COLO668 (cell line): ENCODE measurements around the gene GAS2L2.
"Not testable (repeated sequence)": the region's sequence is repeated elsewhere in the genome, so short reads cannot be mapped to it uniquely, and the experiment has no call there.

Source experiments
- DNase-seq: peaks from one replicate; lab custom pipeline; 2025; ENCODE audit not compliant: unreplicated experiment; lab: John Stamatoyannopoulos, UW

Gene GAS2L2

GRCh38 chr17:35773679-35774425, 20.8 kb upstream of the GAS2L2 start:
- DNase-seq = no peak

DNA sequence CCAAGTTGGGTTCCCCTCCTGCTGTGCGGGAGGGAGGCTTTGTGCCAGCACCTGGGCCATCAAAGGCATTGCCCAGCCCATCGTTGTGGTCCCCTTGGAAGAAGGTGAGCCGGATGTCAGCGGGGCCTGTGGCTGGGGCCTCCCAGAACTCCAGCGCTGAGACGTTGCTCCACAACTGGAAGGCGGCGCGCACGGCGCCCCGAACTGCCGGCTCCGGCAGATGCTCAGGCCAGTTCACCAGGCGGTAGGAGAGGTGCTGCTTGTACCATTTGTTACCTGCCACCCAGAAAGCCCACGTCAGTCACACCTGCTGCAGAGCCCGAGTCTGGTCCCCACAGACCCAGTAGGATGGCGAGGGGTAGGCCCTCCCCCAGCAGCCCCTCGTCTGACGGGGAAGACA, 20.1 kb upstream of the GAS2L2 start:
- no peak for DNase-seq

GRCh38 chr17:35769895-35770486, 17.0 kb upstream of the GAS2L2 start:
- DNase-seq = no peak

DNA sequence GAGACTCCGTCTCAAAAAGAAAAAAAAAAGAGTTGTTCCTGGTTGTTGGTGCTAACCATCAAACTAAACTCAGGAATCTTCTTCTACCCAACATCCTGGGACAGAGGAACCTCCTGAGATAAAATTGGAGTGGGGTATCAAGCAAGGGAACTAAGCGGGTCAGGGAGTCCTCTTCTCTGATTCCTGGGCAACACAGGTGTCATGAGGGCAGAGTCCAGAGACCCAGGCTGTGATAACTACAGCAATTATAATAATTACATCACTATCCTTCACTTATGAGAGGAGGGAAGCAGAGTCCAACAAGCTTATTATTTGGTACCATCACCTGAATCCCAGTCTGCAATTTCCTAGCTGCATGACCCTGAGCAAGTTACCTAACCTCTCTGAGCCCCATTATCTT, 15.8 kb upstream of the GAS2L2 start:
- DNase-seq = no peak

DNA sequence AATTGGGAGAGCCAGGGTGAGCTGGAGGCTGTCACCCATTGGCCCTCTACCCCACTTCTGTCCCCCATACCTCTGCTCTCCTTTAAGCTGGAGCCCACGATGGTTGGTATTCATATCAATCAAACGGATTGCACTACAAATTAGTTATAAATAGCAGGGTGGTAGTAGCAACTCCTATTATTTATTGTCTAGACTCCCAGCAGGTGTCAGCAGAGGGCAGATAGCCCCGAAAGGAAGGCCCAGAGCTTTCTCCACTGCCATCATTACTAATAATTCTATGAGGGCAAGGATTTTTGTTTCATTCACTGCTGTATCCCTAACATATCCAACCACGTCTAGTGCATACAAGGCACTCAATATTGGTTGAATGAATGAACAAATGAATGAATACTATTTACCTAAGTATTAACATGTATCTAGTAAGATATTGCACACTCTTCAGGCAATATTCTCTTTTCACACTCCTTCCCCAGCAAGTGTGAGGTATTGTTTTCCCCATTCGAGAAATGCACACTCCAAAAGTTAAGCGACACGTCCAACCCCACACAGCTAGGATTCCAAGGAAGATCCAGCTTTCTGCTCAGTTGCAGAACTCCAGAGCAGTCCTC, 14.0 kb upstream of the GAS2L2 start:
- peak; percentile 1 for DNase-seq

DNA sequence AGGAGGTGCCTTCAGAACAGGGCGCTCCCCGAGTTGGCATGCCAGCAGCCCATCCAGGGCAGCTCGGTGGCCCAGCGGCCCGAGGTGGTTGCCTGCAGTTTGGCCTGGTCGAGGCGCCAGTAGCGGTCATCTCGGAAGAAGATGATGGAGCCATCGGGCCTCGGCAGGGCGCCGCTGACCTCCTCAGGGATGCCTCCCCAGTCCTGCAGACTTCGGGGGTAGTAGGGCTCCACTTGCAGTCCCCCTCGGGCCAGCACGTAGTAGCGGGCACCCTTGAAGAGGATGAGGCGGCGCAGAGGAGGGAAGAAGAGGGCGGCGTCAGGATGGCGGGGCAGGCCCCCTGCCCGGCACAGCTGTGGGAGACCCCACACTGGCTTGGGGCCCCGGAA, 13.4 kb upstream of the GAS2L2 start:
- DNase-seq = no peak

GRCh38 chr17:35765756-35766488, 12.9 kb upstream of the GAS2L2 start:
- no peak for DNase-seq

GRCh38 chr17:35765086-35765710, 12.2 kb upstream of the GAS2L2 start:
- DNase-seq = no peak

DNA sequence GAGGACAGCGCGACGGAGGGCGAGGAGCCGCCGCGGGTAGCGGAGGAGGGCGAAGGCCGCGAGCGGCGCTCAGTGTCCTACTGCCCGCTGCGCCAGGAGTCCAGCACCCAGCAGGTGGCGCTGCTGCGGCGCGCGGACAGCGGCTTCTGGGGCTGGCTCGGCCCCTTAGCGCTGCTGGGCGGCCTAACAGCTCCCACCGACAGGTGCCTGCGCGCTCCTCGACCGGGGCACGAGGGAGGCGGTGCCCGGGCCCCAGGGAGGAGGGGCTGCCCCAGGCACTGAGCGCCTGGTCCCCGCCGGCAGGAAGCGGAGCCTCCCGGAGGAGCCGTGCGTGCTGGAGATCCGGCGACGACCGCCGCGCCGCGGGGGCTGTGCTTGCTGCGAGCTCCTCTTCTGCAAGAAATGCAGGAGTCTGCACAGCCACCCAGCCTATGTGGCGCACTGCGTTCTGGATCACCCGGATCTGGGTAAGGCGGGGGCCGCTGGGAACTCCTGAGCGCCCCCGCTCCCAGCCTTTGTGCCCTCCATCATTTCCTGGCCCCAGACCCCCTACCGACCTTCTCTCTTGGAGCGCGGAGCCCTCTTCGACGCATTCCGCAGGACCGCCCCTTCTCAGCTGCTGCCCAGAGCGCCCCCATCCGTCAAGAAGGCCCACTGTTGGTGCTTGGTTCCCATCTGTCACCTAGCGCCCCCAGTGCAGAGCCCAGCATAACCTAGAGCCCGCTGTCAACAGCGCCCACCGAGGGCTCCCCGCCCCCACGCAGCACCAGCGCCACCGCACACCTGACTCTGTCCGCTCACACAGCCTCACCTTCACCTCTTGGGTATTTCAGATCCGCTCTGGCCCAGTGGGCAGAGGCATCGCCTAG, 11.3 kb upstream of the GAS2L2 start:
- DNase-seq = peak; percentile 90

- no peak for DNase-seq
Observed at GRCh38 chr17:35763767-35764122, 10.7 kb upstream of the GAS2L2 start.

GRCh38 chr17:35761601-35762000, 8.6 kb upstream of the GAS2L2 start:
- no peak for DNase-seq

GRCh38 chr17:35760587-35760986, 7.5 kb upstream of the GAS2L2 start, which contains the start of gene C17orf50:
TSS of gene C17orf50 (plus strand) at chr17:35760887. CDS start at chr17:35760942, 55 bp downstream.
- DNase-seq = no peak

DNA sequence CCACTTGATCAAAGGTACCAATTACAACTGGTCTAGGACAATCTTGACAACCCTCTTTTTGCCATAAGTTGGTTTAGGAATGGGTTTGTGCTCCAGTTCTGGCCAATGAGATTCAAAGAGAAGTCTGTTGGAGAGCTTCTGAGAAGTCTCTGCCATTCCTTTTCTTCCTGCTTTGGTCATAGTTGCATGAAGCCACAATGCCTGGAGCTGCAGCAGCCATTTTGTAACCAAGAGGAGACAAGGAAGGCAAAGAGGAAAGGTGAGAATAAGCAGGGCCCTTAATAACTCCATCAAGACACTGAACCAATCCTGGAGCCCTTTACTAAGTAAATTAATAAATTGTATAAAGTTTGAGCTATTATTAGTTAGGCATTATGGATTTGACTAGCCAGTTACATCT, 4.2 kb upstream of the GAS2L2 start:
- DNase-seq = no peak

GRCh38 chr17:35752471-35752870, 568 bp downstream of the GAS2L2 start:
- peak; percentile 17 for DNase-seq

- DNase-seq = not testable (repeated sequence)
Observed at GRCh38 chr17:35751541-35751940, 1.5 kb downstream of the GAS2L2 start.

GRCh38 chr17:35750526-35751395, 2.3 kb downstream of the GAS2L2 start:
- no peak for DNase-seq

GRCh38 chr17:35749560-35750412, 3.3 kb downstream of the GAS2L2 start:
- DNase-seq = no peak

GRCh38 chr17:35748979-35749378, 4.1 kb downstream of the GAS2L2 start:
- DNase-seq = no peak
